H9 (cell line): ENCODE data around the gene GAS2. TPM values are rescaled to one million over a fixed set of nuclear protein-coding genes. Genes with fewer than 3 reads are reported as not detected.

Experiments used
- DNase-seq: peaks from one replicate; pipeline ENCODE4 v3.0.0-alpha.2; 2017
- H2AFZ ChIP-seq: one replicate; pipeline ENCODE4 v1.6.1; 2013; ENCODE audit warnings: mild to moderate bottlenecking, low read length, control low read depth, moderate library complexity
- H2AK5ac ChIP-seq: 2 replicates; pipeline ENCODE4 v1.6.1; 2013; ENCODE audit warnings: low read length, control low read depth, mixed read lengths; ENCODE audit not compliant: insufficient read length
- H2BK120ac ChIP-seq: one replicate; pipeline ENCODE4 v1.6.1; 2013; ENCODE audit warnings: low read depth, mild to moderate bottlenecking, low read length, control low read depth, inconsistent platforms; ENCODE audit not compliant: poor library complexity, severe bottlenecking
- H2BK12ac ChIP-seq: 2 replicates; pipeline ENCODE4 v1.6.1; 2013; ENCODE audit warnings: low read length, control low read depth, mixed read lengths, low read depth; ENCODE audit not compliant: insufficient read length
- H2BK15ac ChIP-seq: 2 replicates; pipeline ENCODE4 v1.6.1; 2013; ENCODE audit warnings: low read depth, low read length, control low read depth
- H2BK20ac ChIP-seq: one replicate; pipeline ENCODE4 v1.6.1; 2013; ENCODE audit warnings: low read depth, mild to moderate bottlenecking, low read length, control low read depth, inconsistent platforms; ENCODE audit not compliant: poor library complexity, severe bottlenecking
- H2BK5ac ChIP-seq: 2 replicates; pipeline ENCODE4 v1.6.1; 2013; ENCODE audit warnings: low read length, control low read depth, mixed read lengths; ENCODE audit not compliant: insufficient read length
- H3K14ac ChIP-seq: 2 replicates; pipeline ENCODE4 v1.6.1; 2013; ENCODE audit warnings: low read length, control low read depth; ENCODE audit not compliant: insufficient read depth
- H3K18ac ChIP-seq: 2 replicates; pipeline ENCODE4 v1.6.1; 2013; ENCODE audit warnings: low read depth, mild to moderate bottlenecking, mixed read lengths, low read length, control low read depth; ENCODE audit not compliant: insufficient read length
- H3K23ac ChIP-seq: 2 replicates; pipeline ENCODE4 v1.6.1; 2013; ENCODE audit warnings: low read length, control low read depth, mixed read lengths, low read depth; ENCODE audit not compliant: insufficient read length
- H3K23me2 ChIP-seq: 2 replicates; pipeline ENCODE4 v1.6.1; 2013; ENCODE audit warnings: low read depth, mild to moderate bottlenecking, mixed read lengths, low read length, control low read depth; ENCODE audit not compliant: insufficient read length, poor library complexity, severe bottlenecking
- H3K27ac ChIP-seq: 2 replicates; pipeline ENCODE4 v1.5.1; 2013; ENCODE audit warnings: low read length, control low read depth, mixed read lengths, low read depth; ENCODE audit not compliant: insufficient read length
- H3K27me3 ChIP-seq: 2 replicates; pipeline ENCODE4 v1.6.1; 2013; ENCODE audit warnings: low read length, control low read depth, inconsistent platforms; ENCODE audit not compliant: insufficient read depth
- H3K4ac ChIP-seq: 2 replicates; pipeline ENCODE4 v1.6.1; 2013; ENCODE audit warnings: low read depth, mild to moderate bottlenecking, control low read depth, inconsistent platforms, low read length, moderate library complexity
- H3K4me1 ChIP-seq: 2 replicates; pipeline ENCODE4 v1.6.1; 2013; ENCODE audit warnings: low read length, control low read depth, inconsistent platforms; ENCODE audit not compliant: insufficient read depth
- H3K4me2 ChIP-seq: 2 replicates; pipeline ENCODE4 v1.6.1; 2013; ENCODE audit warnings: low read length, control low read depth, mixed read lengths; ENCODE audit not compliant: insufficient read length, insufficient read depth
- H3K56ac ChIP-seq: 2 replicates; pipeline ENCODE4 v1.6.1; 2013; ENCODE audit warnings: low read depth, mild to moderate bottlenecking, mixed read lengths, low read length, control low read depth; ENCODE audit not compliant: insufficient read length
- H3K79me1 ChIP-seq: 2 replicates; pipeline ENCODE4 v1.6.1; 2013; ENCODE audit warnings: low read depth, mild to moderate bottlenecking, moderate library complexity, low read length, control low read depth, inconsistent platforms; ENCODE audit not compliant: insufficient read depth, poor library complexity, severe bottlenecking
- H3K79me2 ChIP-seq: 2 replicates; pipeline ENCODE4 v1.6.1; 2013; ENCODE audit warnings: low read length, control low read depth, inconsistent platforms; ENCODE audit not compliant: insufficient read depth
- H3K9ac ChIP-seq: 2 replicates; pipeline ENCODE4 v1.6.1; 2013; ENCODE audit warnings: low read length, control low read depth, mixed read lengths; ENCODE audit not compliant: insufficient read length; ENCODE audit errors: extremely low read depth
- H3K9me3 ChIP-seq: one replicate; pipeline ENCODE4 v1.6.1; 2013; ENCODE audit warnings: low read depth, low read length, inconsistent platforms; ENCODE audit not compliant: control insufficient read depth
- H3T11ph ChIP-seq: one replicate; pipeline ENCODE4 v1.6.1; 2013; ENCODE audit warnings: mild to moderate bottlenecking, low read length, control low read depth, inconsistent platforms
- H4K20me1 ChIP-seq: one replicate; pipeline ENCODE4 v1.6.1; 2013; ENCODE audit not compliant: control insufficient read depth, insufficient read length, insufficient read depth
- H4K5ac ChIP-seq: 2 replicates; pipeline ENCODE4 v1.6.1; 2013; ENCODE audit warnings: low read depth, mild to moderate bottlenecking, mixed read lengths, low read length, control low read depth; ENCODE audit not compliant: insufficient read length
- H4K8ac ChIP-seq: replicated peaks from 2 replicates; pipeline ENCODE4 v1.6.1; 2013; ENCODE audit warnings: low read length, control low read depth, mixed read lengths, low read depth; ENCODE audit not compliant: insufficient read length
- H4K91ac ChIP-seq: 2 replicates; pipeline ENCODE4 v1.6.1; 2013; ENCODE audit warnings: low read depth, mild to moderate bottlenecking, moderate library complexity, mixed read lengths, low read length, control low read depth; ENCODE audit not compliant: insufficient read length
- H3K27ac Mint-ChIP-seq, 3 experiments: 2 replicates in 2 of 3; 3 replicates in 1 of 3; pipeline ENCODE4 v1.8.0; 2020 to 2021; ENCODE audit warnings: mixed read lengths in 3 of 3, mild to moderate bottlenecking in 1 of 3, moderate library complexity in 1 of 3
- H3K27me3 Mint-ChIP-seq: 2 replicates; pipeline ENCODE4 v1.8.0; 2021; ENCODE audit warnings: low read depth, mild to moderate bottlenecking, moderate library complexity, mixed read lengths
- H3K36me3 Mint-ChIP-seq, 3 experiments: 2 replicates in 2 of 3; 3 replicates in 1 of 3; pipeline ENCODE4 v1.8.0; 2020 to 2021; ENCODE audit warnings: low read depth in 3 of 3, mixed read lengths in 3 of 3; ENCODE audit not compliant: insufficient read depth in 1 of 3
- H3K4me1 Mint-ChIP-seq, 2 experiments: 2 replicates each; pipeline ENCODE4 v1.8.0; 2020; ENCODE audit warnings: mixed read lengths in 2 of 2
- H3K4me3 Mint-ChIP-seq, 2 experiments: 2 replicates in 1 of 2; 3 replicates in 1 of 2; pipeline ENCODE4 v1.8.0; 2020 to 2021; ENCODE audit warnings: mild to moderate bottlenecking in 2 of 2, mixed read lengths in 2 of 2, moderate library complexity in 1 of 2
- H3K9me3 Mint-ChIP-seq, 2 experiments: 2 replicates in 1 of 2; 3 replicates in 1 of 2; pipeline ENCODE4 v1.8.0; 2020; ENCODE audit warnings: mild to moderate bottlenecking in 2 of 2, mixed read lengths in 2 of 2, moderate library complexity in 1 of 2
- CTCF ChIP-seq: fragments of 200-600 bp; sonication (generic); conservative IDR thresholded peaks from 3 replicates; pipeline ENCODE4 v1.8.0; 2021; ENCODE audit warnings: antibody characterized with exemption, mild to moderate bottlenecking
- WGBS: extraction: QIAGEN DNeasy Blood & Tissue Kit; methylation state at CpG from one replicate; pipeline ENCODE4 v1.1.7; 2013; ENCODE audit warnings: missing lambda C conversion rate, low lambda C conversion rate, mixed read lengths; ENCODE audit not compliant: insufficient read length; ENCODE audit errors: extremely low coverage; 5-methylcytosine and 5-hydroxymethylcytosine counted together
- total RNA-seq: library from RNA; stranded (reverse); gene quantifications from 2 replicates; pipeline ENCODE4 v1.2.1, GENCODE V29; 2021

Gene GAS2
- total RNA-seq, 1 experiment from 2014 or later = 1.7 TPM

- Histone ChIP-seq H3K79me1 (no peaks in the 10 kb centered on the region), H3T11ph (no peak overlapping the region), H4K5ac (no peak overlapping the region), H3K9ac (no peak overlapping the region), H3K4me1 (no peaks in the 10 kb centered on the region; the same call in 1 of the 2 replicates), H4K91ac (no peak overlapping the region), H3K9me3 (no peaks in the 10 kb centered on the region), H3K56ac (no peak overlapping the region), H2BK12ac (no peak overlapping the region), H2BK5ac (no peak overlapping the region), H3K18ac (no peak overlapping the region), H3K27me3 (no peaks in the 10 kb centered on the region), H2AFZ (no peak overlapping the region), H2BK20ac (no peak overlapping the region), H3K23ac (no peak overlapping the region), H2BK120ac (no peak overlapping the region), H3K14ac (no peak overlapping the region), H4K20me1 (no peaks in the 10 kb centered on the region), H3K23me2 (no peaks in the 10 kb centered on the region), H2AK5ac (no peak overlapping the region), H4K8ac (no peak overlapping the region), H3K27ac (no peak overlapping the region), H3K79me2 (no peaks in the 10 kb centered on the region), H3K4ac (no peak overlapping the region), H3K4me2 (no peak overlapping the region), H2BK15ac (no peak overlapping the region)
- H3K4me3 Mint-ChIP-seq = no peak overlapping the region
- no peak for TF ChIP-seq CTCF
- H3K36me3 Mint-ChIP-seq = no peaks in the 10 kb centered on the region
- H3K9me3 Mint-ChIP-seq = no peaks in the 10 kb centered on the region
- DNase-seq = no peak
- no CpG with 5 or more reads among the region's 5 CpGs for WGBS
- H3K27ac Mint-ChIP-seq = no peak overlapping the region
- H3K27me3 Mint-ChIP-seq = no peaks in the 10 kb centered on the region; the same call in 1 of the 2 replicates
- no peaks in the 10 kb centered on the region for H3K4me1 Mint-ChIP-seq
Observed at GRCh38 chr11:22800482-22800881, 134.1 kb downstream of the GAS2 start.
